ENCODE results near the gene PTN.

Gene PTN, protein sequence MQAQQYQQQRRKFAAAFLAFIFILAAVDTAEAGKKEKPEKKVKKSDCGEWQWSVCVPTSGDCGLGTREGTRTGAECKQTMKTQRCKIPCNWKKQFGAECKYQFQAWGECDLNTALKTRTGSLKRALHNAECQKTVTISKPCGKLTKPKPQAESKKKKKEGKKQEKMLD

GRCh38 chr7:137343281-137343841, at the start of gene PTN:
Gene PTN, minus strand, starts transcription at chr7:137343733. Its CDS starts 88,760 bp downstream, at chr7:137254973.
- no peak for DNase-seq

GRCh38 chr7:137390076-137390475, 46.5 kb upstream of the PTN start:
- DNase-seq: no peak

GRCh38 chr7:137388916-137389315, 45.4 kb upstream of the PTN start:
- DNase-seq: no peak

DNA sequence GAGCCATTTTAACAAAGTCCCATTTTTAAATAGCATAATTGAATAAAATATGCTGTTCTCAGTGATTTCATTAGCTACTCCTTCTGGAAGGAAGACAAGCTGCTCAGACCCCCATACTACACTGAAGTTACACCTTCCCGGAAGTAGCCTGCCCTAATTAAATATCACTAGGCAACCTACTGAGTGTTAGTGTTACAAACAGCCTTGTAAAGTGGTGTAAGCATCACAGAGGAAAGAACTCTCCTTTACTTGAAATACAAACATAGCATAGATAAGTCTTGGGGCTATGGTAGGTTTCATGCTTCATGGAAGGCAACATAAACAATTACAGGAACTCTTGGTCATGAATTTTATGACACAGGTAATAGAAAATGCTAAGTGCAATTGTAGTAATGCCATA, 43.4 kb upstream of the PTN start:
- no peak for DNase-seq

GRCh38 chr7:137381045-137381444, 37.5 kb upstream of the PTN start:
- no peak for DNase-seq

- DNase-seq: no peak
Observed at GRCh38 chr7:137373507-137373906, 30.0 kb upstream of the PTN start.

- no peak for DNase-seq
Observed at GRCh38 chr7:137371616-137372015, 28.1 kb upstream of the PTN start.

GRCh38 chr7:137366995-137367394, 23.5 kb upstream of the PTN start:
- no peak for DNase-seq

DNA sequence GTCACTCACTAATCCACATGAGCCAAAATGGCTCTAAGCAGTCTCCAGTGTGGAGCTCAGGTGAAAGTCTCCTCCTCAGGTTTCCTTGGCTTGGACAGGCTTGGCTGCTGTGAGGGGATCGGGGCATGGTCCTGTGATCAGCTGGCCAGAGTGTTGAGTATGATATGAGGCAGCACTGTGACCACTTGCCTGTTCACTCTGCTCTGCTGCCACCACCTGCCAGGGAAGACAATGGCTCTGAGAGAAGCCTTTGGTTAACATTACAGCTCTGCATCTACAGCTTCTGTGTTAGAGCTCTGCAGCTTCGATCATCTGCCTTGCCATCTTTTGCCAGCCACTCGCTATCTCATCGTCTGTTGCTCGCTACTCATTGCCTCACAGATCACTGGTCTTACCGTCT, 20.1 kb upstream of the PTN start:
- no peak for DNase-seq

DNA sequence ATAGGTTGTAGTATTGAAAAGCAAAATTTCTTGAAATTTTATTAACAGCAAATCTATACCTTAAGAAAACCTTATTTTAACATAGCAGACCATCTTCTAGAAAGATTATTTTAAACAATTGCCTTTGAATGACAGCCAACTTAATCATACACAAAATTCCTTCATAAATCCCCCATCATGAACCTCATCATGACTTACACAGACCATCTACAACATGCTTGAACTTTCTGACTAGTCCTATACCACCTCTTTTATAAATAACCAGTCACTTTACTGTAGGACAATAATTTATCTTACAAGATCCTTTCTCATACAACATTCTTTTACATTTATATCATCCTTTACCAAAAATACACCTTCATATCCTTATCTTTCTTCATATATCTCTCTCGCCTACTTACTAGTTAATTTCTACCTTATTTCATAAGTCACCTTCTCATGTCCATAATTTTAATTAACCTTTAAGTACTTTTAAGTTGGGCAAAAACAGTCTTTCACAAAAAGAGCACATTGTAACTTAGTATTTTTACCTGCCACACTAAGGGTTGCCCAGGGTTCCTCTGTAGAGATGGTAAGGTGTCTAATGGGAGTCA, 16.6 kb upstream of the PTN start:
- DNase-seq: no peak

DNA sequence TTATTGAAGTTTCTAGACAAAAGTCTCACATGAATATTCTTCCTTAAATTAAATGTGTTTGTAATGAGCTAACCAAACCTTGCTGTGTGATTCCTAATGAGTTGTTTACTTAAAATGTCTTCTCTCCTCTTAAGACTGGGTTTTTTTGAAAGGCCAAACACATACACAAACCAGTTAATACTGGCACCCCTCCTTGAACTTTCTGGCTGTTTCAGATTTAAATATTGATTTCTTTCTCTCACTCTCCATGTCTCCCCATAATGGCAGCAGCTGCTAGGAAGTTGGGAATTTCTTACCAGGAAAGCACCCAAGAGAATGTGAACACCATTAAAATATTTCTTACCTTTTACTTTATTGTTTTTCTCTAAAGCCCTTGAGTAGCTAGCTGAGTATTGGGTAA, 11.4 kb upstream of the PTN start:
- no peak for DNase-seq

DNA sequence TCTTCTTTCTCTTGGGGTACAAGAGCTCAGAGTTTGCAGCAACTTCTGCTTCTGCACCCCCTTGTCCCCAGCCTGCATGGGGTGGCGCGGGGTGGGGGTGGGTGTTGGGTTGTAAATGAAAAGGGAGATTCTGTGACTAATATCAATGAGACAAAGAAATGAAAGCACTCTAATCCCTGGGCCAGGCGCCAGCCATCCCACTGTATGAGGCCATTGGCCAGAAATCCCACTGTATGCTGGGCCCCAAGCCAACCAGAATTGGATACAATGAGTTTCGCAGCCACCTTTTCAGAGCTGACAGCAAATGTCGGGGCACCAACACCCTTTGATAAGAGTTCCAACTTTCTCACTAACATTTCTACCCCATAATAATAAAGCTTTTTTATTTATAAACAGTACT, 10.9 kb upstream of the PTN start:
- no peak for DNase-seq

GRCh38 chr7:137351941-137352340, 8.4 kb upstream of the PTN start:
- DNase-seq: no peak

DNA sequence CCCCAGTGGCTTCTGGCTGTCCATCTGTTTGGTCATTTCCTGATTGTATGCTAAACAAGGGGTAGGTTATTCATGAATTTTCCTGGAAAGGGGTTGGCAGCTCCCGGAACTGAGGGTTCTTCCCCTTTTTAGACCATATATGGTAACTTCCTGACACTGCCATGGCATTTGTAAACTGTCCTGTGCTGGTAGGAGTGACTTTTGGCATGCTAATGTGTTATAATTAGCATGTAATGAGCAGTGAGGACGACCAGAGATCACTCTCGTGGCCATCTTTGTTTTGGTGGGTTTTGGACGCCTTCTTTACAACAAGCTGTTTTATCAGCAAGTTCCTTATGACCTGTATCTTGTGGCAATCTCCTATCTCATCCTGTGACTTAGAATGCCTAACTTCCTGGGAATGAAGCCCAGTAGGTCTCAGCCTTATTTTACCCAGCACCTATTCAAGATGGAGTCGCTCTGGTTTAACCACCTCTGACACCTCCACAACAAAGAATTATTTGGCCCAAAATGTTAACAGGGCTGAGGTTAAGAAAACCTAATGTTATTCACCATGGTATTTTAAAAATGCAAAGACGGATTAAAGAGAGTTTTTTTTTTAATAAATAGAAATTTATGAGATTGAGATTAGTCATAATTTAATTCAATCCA, 2.4 kb upstream of the PTN start:
- no peak for DNase-seq

DNA sequence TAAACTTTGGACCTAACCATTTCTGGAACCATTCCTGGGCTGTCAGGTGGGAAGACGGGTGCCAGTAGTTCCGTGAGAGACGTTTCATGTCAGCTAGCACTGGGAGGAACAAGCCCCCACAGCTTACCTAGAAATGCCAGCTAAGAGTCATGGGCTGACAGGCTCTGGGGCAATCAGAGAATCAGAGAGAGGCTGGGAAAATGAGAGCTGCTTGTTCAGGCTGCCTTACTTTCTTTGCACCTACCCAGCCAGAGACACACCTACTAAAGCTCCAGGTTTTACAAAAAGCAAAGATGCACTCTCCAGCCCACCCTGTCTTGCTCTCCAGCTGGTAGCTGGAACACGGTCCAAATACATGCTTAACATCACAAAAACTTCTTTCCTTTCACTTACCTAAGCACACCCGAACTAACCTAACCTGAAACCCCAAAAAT, 688 bp downstream of the PTN start:
- no peak for DNase-seq

GRCh38 chr7:137342265-137342664, 1.3 kb downstream of the PTN start:
- DNase-seq: no peak

DNA sequence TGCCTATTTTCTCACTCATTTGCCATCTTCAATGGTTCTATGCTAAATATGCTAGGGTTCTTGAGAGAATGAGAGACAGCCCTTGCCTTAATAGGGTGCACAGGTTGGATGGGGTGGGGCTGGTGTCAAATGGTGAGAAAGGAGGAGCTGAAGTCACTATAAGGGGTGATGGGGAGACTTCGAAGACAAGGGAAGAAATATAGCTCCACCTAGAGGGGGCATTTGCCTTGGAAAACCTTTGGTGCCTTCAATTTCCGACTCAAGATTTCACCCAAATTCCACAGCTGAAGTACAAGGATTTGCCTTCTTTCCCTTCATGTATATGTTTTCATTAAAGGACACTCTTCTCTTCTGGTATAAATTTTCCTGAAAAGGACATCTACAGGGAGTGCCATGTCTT, 5.6 kb downstream of the PTN start:
- DNase-seq: no peak

DNA sequence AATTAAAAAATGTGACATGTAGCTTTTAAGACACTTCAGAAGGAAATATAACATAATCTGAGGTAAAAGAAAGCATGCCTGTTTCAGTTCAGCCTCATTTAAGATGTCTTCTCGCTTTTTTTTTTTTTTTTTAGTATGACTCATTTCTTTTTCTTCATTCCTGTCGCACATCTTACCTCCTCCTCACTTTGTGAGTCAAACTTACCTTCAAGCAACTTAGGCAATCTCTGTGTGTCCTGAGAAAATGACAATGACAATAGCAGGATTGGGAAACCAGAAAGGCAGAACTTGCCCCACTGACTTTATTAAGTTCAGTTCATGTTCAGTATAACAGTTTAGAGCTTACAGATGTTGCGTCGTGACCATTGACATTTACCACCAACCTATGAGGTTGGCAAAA, 7.7 kb downstream of the PTN start:
- no peak for DNase-seq

GRCh38 chr7:137331378-137331777, 12.2 kb downstream of the PTN start:
- no peak for DNase-seq

DNA sequence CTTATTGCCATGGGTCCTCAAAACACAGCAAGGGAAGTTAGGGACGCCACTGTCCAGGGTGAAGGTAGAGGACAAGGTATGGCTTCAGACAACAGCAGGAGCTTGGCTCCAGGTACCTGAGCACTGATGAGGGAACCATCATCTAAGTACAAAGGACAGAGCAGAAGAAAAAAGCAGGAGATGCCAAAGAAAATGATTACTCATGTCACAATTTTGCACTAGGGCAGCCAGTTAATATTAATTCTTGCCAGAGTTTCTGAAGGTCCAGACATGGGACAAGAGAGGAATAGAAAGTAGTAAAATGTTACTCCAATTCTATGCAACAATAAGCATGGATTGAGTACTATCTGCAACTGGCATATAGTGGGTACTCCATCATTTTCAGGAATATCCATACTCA, 14.1 kb downstream of the PTN start:
- no peak for DNase-seq

DNA sequence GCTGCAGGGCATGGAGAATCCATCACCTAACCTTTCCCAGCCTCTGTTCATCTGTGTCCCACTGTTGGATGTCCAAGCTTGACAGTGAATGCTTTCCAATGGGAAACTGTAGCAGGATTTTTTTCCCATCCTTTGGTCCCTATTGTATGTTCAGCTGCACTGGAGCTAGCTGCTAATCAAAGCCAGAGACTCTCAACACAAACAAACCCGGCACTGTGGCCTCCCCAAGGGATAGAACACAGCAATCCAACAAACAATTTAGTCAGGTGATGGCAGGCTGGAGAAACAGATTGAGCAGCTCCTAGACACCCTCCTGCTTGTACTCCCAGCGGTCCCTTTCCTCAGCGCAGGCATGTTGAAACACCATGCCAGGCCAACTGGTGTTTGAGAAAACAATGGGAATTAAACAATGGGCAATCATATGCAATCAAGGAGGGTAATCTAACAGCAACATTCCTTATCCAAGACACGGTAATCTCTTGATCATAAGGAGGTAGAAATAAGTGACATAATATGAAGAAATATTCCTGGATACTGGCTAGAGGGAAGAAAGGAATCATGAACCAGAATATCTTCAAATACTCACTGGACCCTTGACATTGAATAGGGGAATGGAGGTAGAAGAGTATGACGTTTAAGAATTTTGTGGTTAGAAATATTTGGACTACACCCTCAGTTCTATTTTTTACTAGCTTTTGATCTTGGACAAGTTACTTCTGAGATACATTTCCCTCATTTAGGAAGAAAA, 15.0 kb downstream of the PTN start:
- no peak for DNase-seq

- no peak for DNase-seq
Observed at GRCh38 chr7:137325927-137326326, 17.6 kb downstream of the PTN start.
